Large intestine (tissue), 12 donors: ENCODE data around the gene RNF17. TPM values are rescaled to one million over a fixed set of nuclear protein-coding genes. Genes with fewer than 3 reads are reported as not detected.

Experiments
- DNase-seq, 2 donors: peaks; one replicate each; pipeline versions ENCODE4 v3.0.0 to v3.0.0-alpha.2; 2013
- H3K27ac ChIP-seq: one replicate; pipeline ENCODE4 v1.5.1; 2013; ENCODE audit warnings: low read length
- H3K27me3 ChIP-seq: 2 replicates; pipeline ENCODE4 v1.6.1; 2013; ENCODE audit warnings: low read length; ENCODE audit not compliant: control insufficient read depth, insufficient read depth
- H3K36me3 ChIP-seq: 2 replicates; pipeline ENCODE4 v1.6.1; 2013; ENCODE audit warnings: low read length; ENCODE audit not compliant: control insufficient read depth, insufficient read depth
- H3K4me1 ChIP-seq: one replicate; pipeline ENCODE4 v1.6.1; 2013; ENCODE audit warnings: low read length; ENCODE audit not compliant: control insufficient read depth, insufficient read depth
- H3K4me3 ChIP-seq: one replicate; pipeline ENCODE4 v1.5.1; 2013; ENCODE audit warnings: low read length
- H3K9me3 ChIP-seq: one replicate; pipeline ENCODE4 v1.6.1; 2013; ENCODE audit warnings: mild to moderate bottlenecking, low read depth, low read length, moderate library complexity; ENCODE audit not compliant: control insufficient read depth
- WGBS: methylation state at CpG from one replicate; pipeline ENCODE4 v1.1.5; 2013; ENCODE audit warnings: low lambda C conversion rate; ENCODE audit not compliant: insufficient coverage; 5-methylcytosine and 5-hydroxymethylcytosine counted together
- long read RNA-seq, 11 donors: transcript quantifications; one replicate each; lab custom pipeline, GENCODE V29; 2026
- polyA plus RNA-seq: library from polyadenylated mRNA; unstranded; fragments of 120-200 nt; gene quantifications from one replicate; pipeline ENCODE4 v1.2.1, GENCODE V29; 2013

RNF17 gene, protein sequence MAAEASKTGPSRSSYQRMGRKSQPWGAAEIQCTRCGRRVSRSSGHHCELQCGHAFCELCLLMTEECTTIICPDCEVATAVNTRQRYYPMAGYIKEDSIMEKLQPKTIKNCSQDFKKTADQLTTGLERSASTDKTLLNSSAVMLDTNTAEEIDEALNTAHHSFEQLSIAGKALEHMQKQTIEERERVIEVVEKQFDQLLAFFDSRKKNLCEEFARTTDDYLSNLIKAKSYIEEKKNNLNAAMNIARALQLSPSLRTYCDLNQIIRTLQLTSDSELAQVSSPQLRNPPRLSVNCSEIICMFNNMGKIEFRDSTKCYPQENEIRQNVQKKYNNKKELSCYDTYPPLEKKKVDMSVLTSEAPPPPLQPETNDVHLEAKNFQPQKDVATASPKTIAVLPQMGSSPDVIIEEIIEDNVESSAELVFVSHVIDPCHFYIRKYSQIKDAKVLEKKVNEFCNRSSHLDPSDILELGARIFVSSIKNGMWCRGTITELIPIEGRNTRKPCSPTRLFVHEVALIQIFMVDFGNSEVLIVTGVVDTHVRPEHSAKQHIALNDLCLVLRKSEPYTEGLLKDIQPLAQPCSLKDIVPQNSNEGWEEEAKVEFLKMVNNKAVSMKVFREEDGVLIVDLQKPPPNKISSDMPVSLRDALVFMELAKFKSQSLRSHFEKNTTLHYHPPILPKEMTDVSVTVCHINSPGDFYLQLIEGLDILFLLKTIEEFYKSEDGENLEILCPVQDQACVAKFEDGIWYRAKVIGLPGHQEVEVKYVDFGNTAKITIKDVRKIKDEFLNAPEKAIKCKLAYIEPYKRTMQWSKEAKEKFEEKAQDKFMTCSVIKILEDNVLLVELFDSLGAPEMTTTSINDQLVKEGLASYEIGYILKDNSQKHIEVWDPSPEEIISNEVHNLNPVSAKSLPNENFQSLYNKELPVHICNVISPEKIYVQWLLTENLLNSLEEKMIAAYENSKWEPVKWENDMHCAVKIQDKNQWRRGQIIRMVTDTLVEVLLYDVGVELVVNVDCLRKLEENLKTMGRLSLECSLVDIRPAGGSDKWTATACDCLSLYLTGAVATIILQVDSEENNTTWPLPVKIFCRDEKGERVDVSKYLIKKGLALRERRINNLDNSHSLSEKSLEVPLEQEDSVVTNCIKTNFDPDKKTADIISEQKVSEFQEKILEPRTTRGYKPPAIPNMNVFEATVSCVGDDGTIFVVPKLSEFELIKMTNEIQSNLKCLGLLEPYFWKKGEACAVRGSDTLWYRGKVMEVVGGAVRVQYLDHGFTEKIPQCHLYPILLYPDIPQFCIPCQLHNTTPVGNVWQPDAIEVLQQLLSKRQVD (N-terminal part only)
- polyA plus RNA-seq: not detected
- long read RNA-seq, donor 1: 0 reads
- long read RNA-seq, donor 2: 0 reads
- long read RNA-seq, donor 3: 0 reads
- long read RNA-seq, donor 4: 0 reads
- long read RNA-seq, donor 5: 0 reads
- long read RNA-seq, donor 6: 0 reads
- long read RNA-seq, donor 7: 0 reads
- long read RNA-seq, donor 8: 0 reads
- long read RNA-seq, donor 9: 0 reads
- long read RNA-seq, donor 10: 0 reads
- long read RNA-seq, donor 11: 0 reads

DNA sequence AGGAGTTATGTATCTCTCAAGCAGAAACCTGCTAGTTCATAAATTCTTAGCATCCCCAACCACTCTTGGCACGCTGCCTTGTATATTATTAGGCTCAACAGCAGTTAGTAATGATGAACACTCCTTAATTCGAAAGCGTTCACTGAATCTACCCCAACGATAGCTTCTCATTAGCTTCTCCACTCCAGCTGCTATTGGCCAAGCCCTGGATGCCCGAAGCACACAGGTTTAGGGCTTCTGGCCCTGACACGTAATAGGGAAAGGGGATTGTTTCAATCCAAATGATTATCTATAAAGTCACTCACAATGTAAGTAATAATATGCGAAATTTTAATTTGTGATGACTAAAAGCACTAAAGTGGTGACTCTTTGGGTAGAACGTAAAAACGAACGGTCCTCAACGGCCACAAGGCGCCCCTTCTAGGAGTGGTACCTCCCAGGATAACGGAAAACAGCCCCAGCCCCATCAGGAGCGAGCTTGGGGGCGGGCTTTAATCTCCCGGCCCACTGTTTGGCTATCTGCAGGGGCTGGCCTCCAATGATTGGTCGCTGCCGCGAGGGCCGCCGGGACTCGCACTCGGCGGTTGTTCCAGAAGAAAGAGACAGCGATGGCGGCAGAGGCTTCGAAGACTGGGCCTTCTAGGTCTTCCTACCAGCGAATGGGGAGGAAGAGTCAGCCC lies at the start of gene RNF17:
RNF17 (plus strand) TSS at position 574 of the 680 bp plus-strand sequence; CDS start at position 609, 35 bp downstream.
- Histone ChIP-seq H3K27ac (no peak within 1 kb of the TSS), H3K36me3 (no peaks in the 10 kb centered on the region), H3K4me1 (no peaks in the 10 kb centered on the region), H3K4me3 (no peak within 1 kb of the TSS), H3K27me3 (no peaks in the 10 kb centered on the region), H3K9me3 (peaks cover 6% of the 10 kb centered on the region)
- DNase-seq: no peak
- no CpG with 5 or more reads among the region's 28 CpGs for WGBS

DNA sequence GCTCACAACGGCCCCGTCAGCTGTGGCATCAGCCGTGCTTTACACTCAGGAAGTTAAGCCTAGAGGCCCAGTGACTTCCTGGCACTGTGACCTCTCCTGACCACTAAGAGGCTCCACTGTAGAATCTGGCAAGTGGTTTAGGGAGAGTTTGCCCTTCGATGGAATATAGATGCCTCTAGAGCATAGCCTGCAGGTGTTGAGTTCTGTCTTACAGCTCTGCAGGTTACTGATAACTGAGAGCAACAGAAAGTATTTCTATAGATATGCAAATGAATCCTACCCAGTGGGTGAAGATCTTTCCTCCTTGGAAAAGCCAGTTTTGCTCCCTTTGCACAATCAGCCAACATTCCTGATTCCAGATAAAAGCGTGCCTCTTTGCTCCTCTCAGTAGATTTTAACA lies 48.0 kb upstream of the RNF17 start:
- H3K36me3 ChIP-seq: no peaks in the 10 kb centered on the region
- H3K4me1 ChIP-seq: no peaks in the 10 kb centered on the region
- H3K27me3 ChIP-seq: peaks cover 3% of the 10 kb centered on the region
- H3K4me3 ChIP-seq: no peak overlapping the region
- H3K9me3 ChIP-seq: no peaks in the 10 kb centered on the region
- H3K27ac ChIP-seq: no peak overlapping the region
- DNase-seq: no peak
- WGBS: no CpG with 5 or more reads among the region's 5 CpGs

DNA sequence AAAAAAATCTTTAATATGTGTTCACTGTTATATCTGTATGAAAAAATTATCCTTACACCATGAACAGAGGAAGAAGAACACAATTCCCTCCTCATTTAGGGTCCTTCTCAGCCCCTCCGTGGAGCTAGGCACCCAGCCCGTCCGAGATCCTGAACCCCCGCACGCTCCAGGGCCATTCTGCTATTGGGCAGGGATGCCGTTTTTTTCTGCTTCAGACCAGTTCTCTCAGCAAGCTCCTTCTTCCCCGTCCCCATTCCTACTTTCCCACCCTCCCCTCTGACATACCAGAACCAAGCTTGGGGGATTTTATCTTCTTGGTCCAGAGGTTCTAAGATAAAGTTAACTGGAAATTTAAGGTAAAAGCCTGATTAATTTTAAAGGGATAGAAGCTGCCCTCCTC lies 47.5 kb upstream of the RNF17 start:
- Histone ChIP-seq H3K27ac (no peak overlapping the region), H3K9me3 (no peaks in the 10 kb centered on the region), H3K4me1 (no peaks in the 10 kb centered on the region), H3K27me3 (peaks cover 3% of the 10 kb centered on the region), H3K36me3 (no peaks in the 10 kb centered on the region), H3K4me3 (no peak overlapping the region)
- no peak for DNase-seq
- 49% methylated on average over 5 of the region's 7 CpGs for WGBS

DNA sequence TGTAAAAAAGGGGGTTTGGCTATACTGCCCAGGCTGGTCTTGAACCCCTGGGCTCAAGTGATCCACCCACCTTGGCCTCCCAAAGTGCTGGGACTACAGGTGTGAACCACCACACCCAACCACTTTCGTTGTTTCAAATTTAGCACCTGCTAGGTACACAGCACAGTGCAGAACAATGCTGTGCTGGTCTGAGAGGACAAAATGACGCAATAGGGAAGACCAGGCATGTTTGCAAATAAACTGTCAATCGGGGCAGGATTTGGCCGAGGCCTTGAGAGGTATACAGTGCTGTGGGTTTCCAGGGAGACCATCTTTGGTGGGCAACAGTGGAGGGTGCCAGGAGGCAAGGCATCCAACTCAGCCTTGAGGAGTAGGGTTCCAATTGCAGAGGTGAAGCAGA lies 46.8 kb upstream of the RNF17 start:
- no CpG with 5 or more reads among the region's 4 CpGs for WGBS
- Histone ChIP-seq H3K27me3 (peaks cover 3% of the 10 kb centered on the region), H3K27ac (no peak overlapping the region), H3K4me3 (no peak overlapping the region), H3K36me3 (no peaks in the 10 kb centered on the region), H3K9me3 (no peaks in the 10 kb centered on the region), H3K4me1 (no peaks in the 10 kb centered on the region)
- DNase-seq: no peak

DNA sequence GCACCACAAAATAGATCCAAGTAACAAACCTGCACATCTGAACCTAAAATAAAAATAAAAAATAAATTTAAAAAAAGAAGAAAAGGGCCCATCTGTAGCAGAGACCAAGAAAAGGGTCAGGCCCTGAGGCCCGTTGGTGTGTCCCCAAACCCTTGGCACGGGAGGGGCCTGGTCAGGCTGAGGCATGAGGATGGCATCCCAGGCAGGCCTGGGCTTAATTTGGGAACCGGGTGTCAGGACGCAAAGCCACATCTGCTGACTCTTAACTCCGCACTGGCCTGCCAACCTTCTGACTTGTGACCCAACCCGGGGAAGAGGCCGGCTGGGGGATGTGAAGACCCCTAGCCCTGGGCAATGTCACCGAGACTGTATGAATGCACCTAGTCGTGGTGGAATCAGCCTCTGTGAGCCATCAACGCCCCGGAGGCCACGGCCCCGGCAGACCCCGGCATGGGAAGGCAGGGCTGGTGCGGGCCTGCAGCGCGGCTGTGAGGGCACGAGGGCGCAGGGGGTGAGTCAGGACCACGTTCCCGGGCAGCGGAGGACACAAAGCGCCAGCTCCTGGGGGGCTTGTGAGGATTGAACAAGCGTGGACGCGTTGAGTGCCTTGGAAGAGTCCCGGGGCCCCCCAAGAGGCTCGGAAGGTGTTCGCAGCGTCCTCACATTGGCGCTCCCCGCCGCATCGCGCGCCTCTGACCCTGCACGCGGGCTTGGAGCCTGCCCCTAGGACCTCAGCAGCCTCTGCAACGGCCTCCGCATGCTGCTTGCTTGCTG lies 45.6 kb upstream of the RNF17 start:
- Histone ChIP-seq H3K4me3 (no peak overlapping the region), H3K9me3 (no peaks in the 10 kb centered on the region), H3K4me1 (no peaks in the 10 kb centered on the region), H3K36me3 (no peaks in the 10 kb centered on the region), H3K27ac (no peak overlapping the region), H3K27me3 (peaks cover 3% of the 10 kb centered on the region)
- 80% methylated on average over 1 of the region's 40 CpGs for WGBS
- no peak for DNase-seq

DNA sequence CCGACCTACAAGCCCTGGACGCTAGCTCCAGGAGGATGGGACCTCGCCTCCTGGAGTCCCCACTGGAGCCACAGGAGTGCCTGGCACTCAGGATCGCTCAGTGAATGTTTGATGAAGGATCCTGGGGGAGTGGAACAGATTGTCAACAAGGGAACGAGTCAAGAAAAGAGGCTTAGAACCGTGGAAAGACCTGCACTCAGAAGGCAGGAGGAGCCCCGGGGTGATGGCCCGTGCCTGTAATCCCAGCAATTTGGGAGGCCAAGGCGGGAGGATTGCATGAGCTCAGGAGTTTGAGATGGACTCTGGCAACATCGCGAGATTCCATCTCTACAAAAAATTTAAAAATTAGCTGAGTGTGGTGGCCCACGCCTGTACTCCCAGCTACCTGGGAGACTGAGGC lies 44.8 kb upstream of the RNF17 start:
- WGBS: no CpG with 5 or more reads among the region's 12 CpGs
- no peak for DNase-seq
- no peak overlapping the region for H3K4me3 ChIP-seq
- no peaks in the 10 kb centered on the region for H3K4me1 ChIP-seq
- H3K36me3 ChIP-seq: no peaks in the 10 kb centered on the region
- no peaks in the 10 kb centered on the region for H3K9me3 ChIP-seq
- H3K27ac ChIP-seq: no peak overlapping the region
- H3K27me3 ChIP-seq: peaks cover 3% of the 10 kb centered on the region

DNA sequence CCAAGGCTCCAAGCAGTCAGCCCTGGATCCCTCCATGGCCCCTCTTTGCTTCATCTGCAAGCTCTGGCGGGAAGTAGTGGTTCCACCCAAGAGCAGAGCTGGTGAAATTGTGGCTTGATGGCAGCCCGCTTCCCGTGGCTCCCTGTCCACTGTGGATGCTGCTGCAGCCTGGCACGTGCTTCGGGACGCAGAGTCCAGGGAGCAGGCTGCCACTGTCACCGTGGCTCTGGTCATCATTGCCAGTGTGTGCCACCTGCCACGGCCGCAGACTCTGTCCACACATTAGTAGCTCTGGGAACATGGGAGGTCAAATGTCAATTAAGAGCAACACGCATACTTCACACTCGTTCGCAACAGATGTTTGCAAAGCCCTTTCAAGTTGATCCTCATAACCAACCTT lies 40.8 kb upstream of the RNF17 start:
- no peak for DNase-seq
- H3K4me1 ChIP-seq: no peaks in the 10 kb centered on the region
- peaks cover 2% of the 10 kb centered on the region for H3K9me3 ChIP-seq
- H3K4me3 ChIP-seq: no peak overlapping the region
- H3K36me3 ChIP-seq: no peaks in the 10 kb centered on the region
- H3K27ac ChIP-seq: no peak overlapping the region
- H3K27me3 ChIP-seq: peaks cover 3% of the 10 kb centered on the region
- no CpG with 5 or more reads among the region's 12 CpGs for WGBS

DNA sequence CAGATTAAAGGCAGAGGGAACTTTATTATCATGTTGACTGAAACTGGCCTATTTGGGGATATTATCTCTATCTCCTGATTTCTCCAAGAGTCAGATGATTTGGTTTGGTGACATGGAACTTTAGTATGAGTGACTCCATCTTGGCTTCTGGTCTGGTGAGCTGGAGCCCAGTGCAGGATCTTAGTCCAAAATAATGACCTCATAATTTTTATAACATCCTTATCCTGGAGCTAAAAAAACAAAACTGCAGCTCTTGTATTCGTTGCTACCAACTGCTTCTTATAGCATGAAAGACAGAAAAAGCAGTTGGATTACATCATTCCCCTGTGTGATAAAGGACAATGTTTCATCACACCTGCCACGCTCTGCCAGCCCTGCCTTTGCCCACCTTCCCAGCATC lies 39.3 kb upstream of the RNF17 start:
- no peak overlapping the region for H3K4me3 ChIP-seq
- WGBS: no CpG with 5 or more reads among the region's 2 CpGs
- H3K36me3 ChIP-seq: no peaks in the 10 kb centered on the region
- H3K27me3 ChIP-seq: peaks cover 3% of the 10 kb centered on the region
- no peak for DNase-seq
- no peak overlapping the region for H3K27ac ChIP-seq
- peaks cover 2% of the 10 kb centered on the region for H3K9me3 ChIP-seq
- H3K4me1 ChIP-seq: no peaks in the 10 kb centered on the region

DNA sequence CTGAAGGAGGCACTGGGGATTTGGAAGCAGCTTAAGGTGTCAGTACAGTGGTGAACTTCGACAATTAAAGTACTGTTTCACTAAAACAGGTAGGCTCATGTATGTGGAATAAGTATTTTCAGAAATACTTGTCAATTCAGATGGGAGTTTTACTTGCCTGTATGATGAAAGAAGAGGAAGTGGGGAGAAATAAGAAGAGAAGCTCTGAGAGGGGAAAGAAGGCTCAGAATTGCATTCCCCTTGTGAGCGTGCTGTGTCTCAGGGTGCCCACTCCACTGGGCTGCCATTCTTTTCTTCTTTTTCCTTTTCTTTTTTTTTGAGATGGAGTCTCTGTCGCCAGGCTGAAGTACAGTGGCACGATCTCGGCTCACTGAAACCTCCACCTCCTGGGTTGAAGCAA lies 38.6 kb upstream of the RNF17 start:
- H3K27ac ChIP-seq: no peak overlapping the region

More for the DNA sequence above, 38.6 kb upstream of the RNF17 start:
- Histone ChIP-seq H3K27me3 (no peaks in the 10 kb centered on the region), H3K9me3 (peaks cover 2% of the 10 kb centered on the region), H3K4me1 (no peaks in the 10 kb centered on the region), H3K4me3 (no peak overlapping the region), H3K36me3 (no peaks in the 10 kb centered on the region)
- DNase-seq: no peak
- 100% methylated on average over 2 of the region's 5 CpGs for WGBS
